AG04450 (cell line): ENCODE measurements around the gene ANKHD1. TPM values are rescaled to one million over a fixed set of nuclear protein-coding genes. Genes with fewer than 3 reads are reported as not detected.

Source experiments
- CTCF ChIA-PET: fragments of 300-600, 350-600 bp; formaldehyde crosslinking; extraction: SDS; loops from one replicate; lab custom pipeline; 2022; ENCODE audit warnings: antibody characterized with exemption, inconsistent platforms; lab: Charles Lee
- POLR2A ChIA-PET: fragments of 350-600 bp; formaldehyde crosslinking; extraction: SDS; loops from one replicate; lab custom pipeline; 2021; ENCODE audit warnings: antibody characterized with exemption, inconsistent platforms; lab: Yijun Ruan, JAX
- DNase-seq: peaks from one replicate; pipeline ENCODE4 v3.0.0-alpha.2; 2011; ENCODE audit warnings: low read depth, low spot score
- H3K27ac ChIP-seq: one replicate; pipeline ENCODE4 v1.5.1; 2012; ENCODE audit warnings: low read depth, low read length, control low read depth
- H3K27me3 ChIP-seq: one replicate; pipeline ENCODE4 v1.6.0; 2012; ENCODE audit warnings: low read length; ENCODE audit not compliant: control insufficient read depth, insufficient read depth
- H3K4me3 ChIP-seq: 2 replicates; pipeline ENCODE4 v1.5.1; 2011; ENCODE audit warnings: mild to moderate bottlenecking, low read depth, low read length, control low read depth
- H3K9me3 ChIP-seq: 2 replicates; pipeline ENCODE4 v1.5.1; 2012; ENCODE audit warnings: low read length; ENCODE audit not compliant: control insufficient read depth, insufficient read depth
- polyA plus RNA-seq: library from polyadenylated mRNA; depleted of rRNA; stranded (reverse); fragments of >200 nt; gene quantifications from 2 replicates; pipeline ENCODE4 v1.2.3, GENCODE V29; 2011
- TF ChIP-seq, protein P1 (sequence below): IDR thresholded peaks from 2 replicates; pipeline ENCODE4 v1.5.1; 2011; ENCODE audit warnings: low read depth, low read length, control low read depth, inconsistent platforms

ANKHD1 gene
- polyA plus RNA-seq, 1 experiment: 56.6 TPM

DNA sequence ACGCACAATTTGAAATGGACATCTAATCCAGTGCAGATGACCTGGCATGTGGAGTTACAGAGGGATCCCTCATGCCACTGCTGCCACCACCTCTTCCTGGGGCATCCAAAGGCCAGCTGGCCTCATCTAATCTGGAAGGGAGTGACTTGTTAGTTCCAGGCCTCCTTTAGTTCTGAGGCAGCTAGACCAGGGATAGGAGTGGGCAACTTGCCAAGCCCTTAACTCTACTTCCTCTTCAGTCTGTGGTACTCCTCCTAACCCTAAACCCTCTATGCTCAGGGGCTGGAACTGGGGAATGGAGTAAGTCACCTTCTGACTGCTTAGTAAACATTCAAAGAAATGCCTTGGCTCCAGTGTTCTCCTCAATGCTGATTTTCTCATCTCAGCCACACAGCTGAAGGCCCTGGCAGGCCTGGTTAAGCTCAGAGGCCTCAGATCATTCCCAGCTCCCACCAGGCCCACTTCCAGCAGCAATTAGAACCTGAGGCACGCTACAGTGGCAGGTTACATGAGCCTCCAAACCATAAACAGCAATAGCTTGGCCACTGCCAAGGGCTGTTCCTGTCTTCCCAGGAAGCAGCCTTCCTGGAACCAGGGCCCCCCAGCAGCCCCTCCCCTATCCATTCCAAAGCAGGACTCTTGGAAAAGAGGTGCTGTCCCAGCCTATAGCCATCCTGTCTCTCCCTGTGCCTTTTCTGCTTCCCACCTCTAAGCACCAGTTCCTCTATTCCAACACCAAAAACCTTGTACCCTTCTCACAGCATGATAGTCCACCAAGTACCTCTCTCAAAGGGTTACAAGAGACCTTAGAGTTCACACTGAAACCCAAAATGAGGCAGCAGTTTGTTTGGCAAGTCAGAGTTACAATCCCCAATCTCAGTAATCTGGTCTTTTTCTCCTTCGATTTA, 147.9 kb downstream of the ANKHD1 start:
- Histone ChIP-seq H3K27ac (peak overlapping the region; percentile 93), H3K9me3 (no peaks in the 10 kb centered on the region), H3K27me3 (no peaks in the 10 kb centered on the region), H3K4me3 (no peak overlapping the region)
- TF ChIP-seq, protein P1, sequence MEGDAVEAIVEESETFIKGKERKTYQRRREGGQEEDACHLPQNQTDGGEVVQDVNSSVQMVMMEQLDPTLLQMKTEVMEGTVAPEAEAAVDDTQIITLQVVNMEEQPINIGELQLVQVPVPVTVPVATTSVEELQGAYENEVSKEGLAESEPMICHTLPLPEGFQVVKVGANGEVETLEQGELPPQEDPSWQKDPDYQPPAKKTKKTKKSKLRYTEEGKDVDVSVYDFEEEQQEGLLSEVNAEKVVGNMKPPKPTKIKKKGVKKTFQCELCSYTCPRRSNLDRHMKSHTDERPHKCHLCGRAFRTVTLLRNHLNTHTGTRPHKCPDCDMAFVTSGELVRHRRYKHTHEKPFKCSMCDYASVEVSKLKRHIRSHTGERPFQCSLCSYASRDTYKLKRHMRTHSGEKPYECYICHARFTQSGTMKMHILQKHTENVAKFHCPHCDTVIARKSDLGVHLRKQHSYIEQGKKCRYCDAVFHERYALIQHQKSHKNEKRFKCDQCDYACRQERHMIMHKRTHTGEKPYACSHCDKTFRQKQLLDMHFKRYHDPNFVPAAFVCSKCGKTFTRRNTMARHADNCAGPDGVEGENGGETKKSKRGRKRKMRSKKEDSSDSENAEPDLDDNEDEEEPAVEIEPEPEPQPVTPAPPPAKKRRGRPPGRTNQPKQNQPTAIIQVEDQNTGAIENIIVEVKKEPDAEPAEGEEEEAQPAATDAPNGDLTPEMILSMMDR: no peak
- CTCF ChIA-PET: interaction anchor here (1.1 to 2.5 kb wide), 2 partner anchors 85 to 89 kb away, joined by 3 to 17 read pairs; no protein-coding TSS in a partner anchor
- no peak for DNase-seq
- POLR2A ChIA-PET: interaction anchor here (3.6 kb wide), 1 partner anchor 8 kb away, joined by 42 read pairs; the partner anchor contains the start of gene SRA1

- CTCF ChIA-PET: interaction anchor here (1.1 kb wide), 1 partner anchor 88 kb away, joined by 3 read pairs; no protein-coding TSS in a partner anchor
- POLR2A ChIA-PET: no interaction called here
- TF ChIP-seq, protein P1: no peak
- Histone ChIP-seq H3K27ac (no peak overlapping the region), H3K27me3 (no peaks in the 10 kb centered on the region), H3K4me3 (no peak overlapping the region), H3K9me3 (no peaks in the 10 kb centered on the region)
- no peak for DNase-seq
Observed at GRCh38 chr5:140550147-140551079, 148.8 kb downstream of the ANKHD1 start.

- ChIA-PET CTCF (no interaction called here), POLR2A (interaction anchor here (0.7 kb wide), 1 partner anchor 84 kb away, joined by 4 read pairs; no protein-coding TSS in a partner anchor)
- H3K4me3 ChIP-seq: no peak overlapping the region
- no peaks in the 10 kb centered on the region for H3K27me3 ChIP-seq
- TF ChIP-seq, protein P1: no peak
- no peak for DNase-seq
- peaks cover under 1% of the 10 kb centered on the region; the same call in 1 of the 2 replicates for H3K9me3 ChIP-seq
- no peak overlapping the region for H3K27ac ChIP-seq
Observed at GRCh38 chr5:140551872-140552271, 150.2 kb downstream of the ANKHD1 start.

DNA sequence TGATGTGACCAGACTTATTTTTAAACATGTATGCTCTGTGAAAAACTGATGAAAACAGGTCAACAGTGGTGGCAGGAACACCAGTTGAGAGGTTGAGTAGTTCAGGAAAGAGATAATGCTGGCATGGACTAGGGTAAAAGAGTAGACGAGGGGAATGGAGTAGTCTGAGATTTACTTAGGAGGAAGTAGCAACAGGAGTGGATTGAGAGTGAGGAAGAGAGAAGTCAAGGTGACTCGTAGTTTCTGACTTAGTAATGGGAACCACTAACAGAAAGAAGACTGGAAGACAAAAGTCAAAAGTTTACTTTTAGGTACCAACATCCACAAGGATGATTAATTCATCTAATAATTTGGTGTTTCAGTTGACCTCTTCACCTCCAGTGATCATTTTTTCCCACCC, 152.0 kb downstream of the ANKHD1 start:
- H3K27me3 ChIP-seq: no peaks in the 10 kb centered on the region
- DNase-seq: no peak
- CTCF ChIA-PET: interaction anchor here (0.7 kb wide), 2 partner anchors 81 to 137 kb away, joined by 3 to 4 read pairs; partner anchors contain the start of genes HARS1 and HARS2
- TF ChIP-seq, protein P1: no peak
- H3K9me3 ChIP-seq: peaks cover 3% of the 10 kb centered on the region; the same call in 1 of the 2 replicates
- H3K27ac ChIP-seq: peak overlapping the region; percentile 52
- no peak overlapping the region for H3K4me3 ChIP-seq
- POLR2A ChIA-PET: no interaction called here
